Immature natural killer cell (primary cell): Measurements from ENCODE around the gene PABPN1. TPM values are rescaled to one million over a fixed set of nuclear protein-coding genes. Genes with fewer than 3 reads are reported as not detected.
A peak's percentile ranks its signal among the peaks of the same experiment; 100 is the strongest.

Source experiments
- DNase-seq, 3 donors: peaks; one replicate each; pipeline ENCODE4 v3.0.0; 2022; ENCODE audit warnings: mixed read lengths in 1 of 3
- H3K27ac Mint-ChIP-seq, 6 donors: one replicate each; pipeline ENCODE4 v1.8.0; 2020; ENCODE audit warnings: mixed read lengths in 6 of 6, mild to moderate bottlenecking in 5 of 6, inconsistent platforms in 4 of 6, moderate library complexity in 3 of 6
- H3K27me3 Mint-ChIP-seq, 3 donors: one replicate each; pipeline ENCODE4 v1.8.0; 2020 to 2021; ENCODE audit warnings: low read depth in 3 of 3, mild to moderate bottlenecking in 3 of 3, mixed read lengths in 3 of 3, moderate library complexity in 3 of 3, inconsistent platforms in 1 of 3
- H3K36me3 Mint-ChIP-seq, 3 donors: one replicate each; pipeline ENCODE4 v1.8.0; 2020; ENCODE audit warnings: mixed read lengths in 3 of 3, inconsistent platforms in 2 of 3, mild to moderate bottlenecking in 2 of 3
- H3K4me1 Mint-ChIP-seq, 2 donors: one replicate each; pipeline ENCODE4 v1.8.0; 2020; ENCODE audit warnings: inconsistent platforms in 2 of 2, mild to moderate bottlenecking in 2 of 2, mixed read lengths in 2 of 2, moderate library complexity in 1 of 2
- H3K4me3 Mint-ChIP-seq, 5 donors: one replicate each; pipeline ENCODE4 v1.8.0; 2020; ENCODE audit warnings: mild to moderate bottlenecking in 5 of 5, mixed read lengths in 5 of 5, inconsistent platforms in 3 of 5, moderate library complexity in 3 of 5
- H3K9me3 Mint-ChIP-seq, 6 donors: one replicate each; pipeline ENCODE4 v1.8.0; 2020; ENCODE audit warnings: mild to moderate bottlenecking in 6 of 6, mixed read lengths in 6 of 6, inconsistent platforms in 4 of 6, moderate library complexity in 3 of 6
- polyA plus RNA-seq, 3 donors: library from polyadenylated mRNA; unstranded; fragments of 300-500 nt; fragmentation: Illumina TruSeq; gene quantifications; one replicate each; pipeline ENCODE4 v1.2.3, GENCODE V29; 2021

PABPN1 gene
- polyA plus RNA-seq, 3 donors from 2014 or later, result 86.2 to 114 (median 113) TPM

- H3K36me3 Mint-ChIP-seq, result peaks cover 0 to 4% (median 0%) of the 10 kb centered on the region in 3 donors
- H3K27ac Mint-ChIP-seq, result peak overlapping the region in 3 of 6 donors; percentile 37 to 58 (median 49)
- H3K27me3 Mint-ChIP-seq, result peaks cover 11 to 19% (median 18%) of the 10 kb centered on the region in 3 donors
- no peaks in the 10 kb centered on the region for H3K9me3 Mint-ChIP-seq
- peaks cover 21 to 35% of the 10 kb centered on the region in 2 donors for H3K4me1 Mint-ChIP-seq
- no peak for DNase-seq
- H3K4me3 Mint-ChIP-seq, result no peak overlapping the region
Measured at GRCh38 chr14:23297096-23297495, 24.2 kb upstream of the PABPN1 start.

DNA sequence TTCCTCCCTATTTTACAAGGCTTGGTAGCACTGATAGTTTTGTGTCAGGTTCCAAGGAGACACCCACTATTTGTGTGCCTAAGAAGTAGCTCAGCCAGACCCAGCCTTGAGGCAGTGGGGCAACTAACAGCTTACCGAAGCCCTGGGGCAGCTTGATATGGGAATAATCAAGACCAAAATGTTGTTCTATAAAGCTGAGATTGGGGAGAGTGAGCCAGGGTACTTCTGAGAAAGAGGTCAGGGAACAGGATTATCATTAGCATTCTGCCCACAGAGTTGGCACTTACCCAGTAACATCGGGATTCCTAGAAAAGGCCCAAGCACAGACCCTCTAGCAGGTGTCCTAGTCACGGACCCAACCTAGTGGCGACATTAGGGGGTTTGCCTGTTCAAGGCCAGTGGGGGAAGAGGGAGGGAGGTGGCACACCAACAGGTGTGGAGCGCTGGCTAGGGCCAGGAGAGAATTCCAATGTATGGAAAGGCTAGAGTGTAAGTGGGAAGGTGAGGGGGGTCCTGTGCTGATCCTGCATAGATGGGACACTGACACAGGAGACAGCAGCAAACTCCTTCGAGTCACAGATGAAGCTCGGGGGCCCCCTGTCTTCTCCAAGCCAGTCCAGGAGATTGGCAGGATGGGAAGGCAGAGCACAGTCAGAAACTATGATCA is 23.5 kb upstream of the PABPN1 start:
- Mint-ChIP-seq H3K4me3 (no peak overlapping the region), H3K4me1 (peaks cover 24 to 39% of the 10 kb centered on the region in 2 donors), H3K27ac (peak overlapping the region in 2 of 6 donors; percentile 45 to 53), H3K27me3 (peaks cover 14 to 24% (median 20%) of the 10 kb centered on the region in 3 donors), H3K36me3 (peaks cover 0 to 4% (median 0%) of the 10 kb centered on the region in 3 donors), H3K9me3 (no peaks in the 10 kb centered on the region)
- DNase-seq, result no peak

DNA sequence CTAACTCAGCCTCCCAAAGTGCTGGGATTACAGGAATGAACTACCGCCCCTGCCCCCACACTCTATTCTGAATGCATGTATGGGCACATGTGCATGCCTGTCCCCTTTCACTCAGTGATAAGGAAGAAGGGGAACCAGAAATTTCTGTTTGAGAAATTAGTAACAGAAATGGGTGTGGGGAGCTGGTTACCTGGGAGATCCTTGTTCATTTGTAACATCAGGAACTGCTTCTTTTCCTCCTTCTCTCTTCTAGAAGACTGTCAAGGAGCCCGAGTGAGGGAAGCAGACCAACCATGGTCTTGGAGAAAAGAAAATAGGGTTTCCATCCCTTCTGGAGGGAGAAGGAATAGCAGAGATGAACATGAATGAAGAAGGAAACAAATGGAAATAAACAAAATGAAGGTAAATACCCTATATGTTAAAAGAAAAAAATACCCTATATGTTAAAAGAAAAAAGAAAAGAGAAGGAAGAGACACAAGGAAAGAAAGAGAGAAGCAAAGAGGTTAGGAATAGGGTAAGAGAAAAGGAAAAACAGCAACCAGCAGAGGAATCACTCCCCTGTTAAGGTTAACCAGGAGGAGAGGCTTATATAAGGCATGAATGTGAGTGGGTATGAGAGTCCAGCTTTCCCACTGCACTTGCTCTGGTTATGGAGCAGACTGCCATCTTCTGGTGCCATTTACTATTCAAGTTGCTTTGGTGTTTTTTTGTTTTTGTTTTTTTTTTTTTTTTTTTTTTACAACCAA is 21.9 kb upstream of the PABPN1 start:
- DNase-seq, result peak; percentile 19 to 27 (median 26)
- Mint-ChIP-seq H3K4me3 (peak overlapping the region; percentile 11 to 62 (median 61)), H3K27ac (peak overlapping the region in 4 of 6 donors; percentile 87 to 99 (median 92)), H3K27me3 (peaks cover 12 to 17% (median 16%) of the 10 kb centered on the region in 3 donors), H3K36me3 (peaks cover 0 to 4% (median 0%) of the 10 kb centered on the region in 3 donors), H3K4me1 (peaks cover 30 to 46% of the 10 kb centered on the region in 2 donors), H3K9me3 (no peaks in the 10 kb centered on the region)

- Mint-ChIP-seq H3K27me3 (peaks cover 7 to 13% (median 11%) of the 10 kb centered on the region in 3 donors), H3K4me3 (peak overlapping the region; percentile 88 to 96 (median 91)), H3K9me3 (no peaks in the 10 kb centered on the region), H3K36me3 (peaks cover 0 to 4% (median 0%) of the 10 kb centered on the region in 3 donors), H3K27ac (peak overlapping the region; percentile 88 to 99 (median 94)), H3K4me1 (peaks cover 28 to 46% of the 10 kb centered on the region in 2 donors)
- no peak for DNase-seq
Measured at GRCh38 chr14:23299986-23300686, 21.1 kb upstream of the PABPN1 start.

- H3K9me3 Mint-ChIP-seq, result no peaks in the 10 kb centered on the region
- peaks cover 6 to 10% (median 9%) of the 10 kb centered on the region in 3 donors for H3K27me3 Mint-ChIP-seq
- H3K27ac Mint-ChIP-seq, result peak overlapping the region; percentile 88 to 99 (median 94)
- peak overlapping the region; percentile 88 to 96 (median 91) for H3K4me3 Mint-ChIP-seq
- peaks cover 0 to 4% (median 0%) of the 10 kb centered on the region in 3 donors for H3K36me3 Mint-ChIP-seq
- peak in 1 of 3 donors; percentile 18 for DNase-seq
- peaks cover 28 to 45% of the 10 kb centered on the region in 2 donors for H3K4me1 Mint-ChIP-seq
Measured at GRCh38 chr14:23300687-23301223, 20.5 kb upstream of the PABPN1 start.

GRCh38 chr14:23301288-23301968 is 19.8 kb upstream of the PABPN1 start:
- DNase-seq, result peak; percentile 98 to 99 (median 99)
- Mint-ChIP-seq H3K27me3 (peaks cover 6 to 13% (median 10%) of the 10 kb centered on the region in 3 donors), H3K27ac (peak overlapping the region; percentile 88 to 99 (median 94)), H3K4me1 (peaks cover 34 to 49% of the 10 kb centered on the region in 2 donors), H3K9me3 (no peaks in the 10 kb centered on the region), H3K4me3 (peak overlapping the region; percentile 90 to 100 (median 96)), H3K36me3 (peaks cover 0 to 4% (median 0%) of the 10 kb centered on the region in 3 donors)

DNA sequence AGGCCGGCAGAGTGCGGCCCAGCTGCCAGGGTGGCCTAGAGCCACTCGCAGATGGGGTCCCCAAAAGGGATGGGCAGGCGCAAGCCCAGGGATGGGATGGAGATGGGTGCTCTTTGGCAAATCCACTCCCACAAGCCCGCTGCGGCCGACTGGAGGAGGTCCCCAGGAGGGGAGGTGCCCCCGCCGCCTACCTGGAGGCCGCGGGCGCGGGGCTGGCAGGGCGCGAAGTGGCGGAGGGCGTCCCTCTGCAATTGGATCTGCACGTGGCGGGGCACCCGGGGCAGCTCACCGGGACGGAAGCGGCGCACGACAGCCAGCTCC is 19.3 kb upstream of the PABPN1 start:
- no peak for DNase-seq
- Mint-ChIP-seq H3K4me3 (peak overlapping the region; percentile 87 to 100 (median 96)), H3K9me3 (no peaks in the 10 kb centered on the region), H3K27ac (peak overlapping the region; percentile 82 to 99 (median 92)), H3K4me1 (peaks cover 39 to 52% of the 10 kb centered on the region in 2 donors), H3K36me3 (peaks cover 0 to 4% (median 0%) of the 10 kb centered on the region in 3 donors), H3K27me3 (peaks cover 6 to 13% (median 10%) of the 10 kb centered on the region in 3 donors)

GRCh38 chr14:23302290-23303225 is 18.7 kb upstream of the PABPN1 start, which contains the start of gene PPP1R3E:
Gene PPP1R3E (minus strand): TSS chr14:23302859. CDS start chr14:23302576, 283 bp downstream.
- peak within 1 kb of the TSS; percentile 98 to 100 (median 99) for H3K27ac Mint-ChIP-seq
- peak within 1 kb of the TSS; percentile 96 to 100 (median 99) for H3K4me3 Mint-ChIP-seq
- H3K36me3 Mint-ChIP-seq, result peaks cover 0 to 3% (median 0%) of the 10 kb centered on the region in 3 donors
- DNase-seq, result peak; percentile 64 to 66 (median 64)
- H3K4me1 Mint-ChIP-seq, result peaks cover 45 to 58% of the 10 kb centered on the region in 2 donors
- peaks cover 6 to 13% (median 10%) of the 10 kb centered on the region in 3 donors for H3K27me3 Mint-ChIP-seq
- H3K9me3 Mint-ChIP-seq, result no peaks in the 10 kb centered on the region

DNA sequence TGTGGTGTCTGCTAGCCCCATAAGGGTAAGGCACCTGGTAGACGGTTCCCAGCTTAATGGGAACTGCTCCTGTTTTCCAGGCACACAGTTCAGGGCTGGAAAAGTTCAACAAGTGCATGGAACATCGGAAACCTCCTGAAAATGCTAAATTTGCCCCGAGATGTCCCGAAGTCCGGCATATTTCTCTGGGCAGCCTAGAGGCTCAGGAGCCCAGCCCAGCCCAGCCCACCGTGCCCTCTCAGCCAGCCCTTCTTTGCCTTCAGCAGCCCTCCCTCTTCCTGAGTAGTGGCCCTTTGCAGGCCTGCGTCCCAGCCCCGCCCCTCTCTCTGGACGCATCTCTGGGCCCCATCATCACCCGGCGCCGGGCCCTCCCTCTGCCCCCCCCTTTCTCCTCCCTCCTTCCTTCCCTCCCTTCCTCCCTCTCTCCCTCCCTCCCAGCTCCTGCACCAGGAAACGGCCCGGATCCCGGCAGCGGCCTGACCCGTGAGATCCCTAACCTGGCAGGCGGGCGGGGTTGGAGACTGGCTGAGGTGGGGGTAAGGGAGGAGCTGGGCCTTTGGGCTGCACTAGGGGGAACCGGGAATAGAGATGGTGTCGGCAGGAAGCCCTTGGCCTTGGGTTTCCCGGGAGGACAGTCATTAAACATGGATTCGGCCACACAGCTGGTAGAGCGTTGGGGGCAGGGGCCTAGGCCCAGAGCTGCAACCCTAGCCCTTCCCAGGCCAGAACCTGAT is 14.7 kb upstream of the PABPN1 start, which contains the start of gene BCL2L2:
BCL2L2 (plus strand) TSS at position 422 of the 734 bp plus-strand sequence. CDS start 935 bp downstream, outside the sequence.
- Mint-ChIP-seq H3K9me3 (no peaks in the 10 kb centered on the region), H3K36me3 (no peaks in the 10 kb centered on the region), H3K27me3 (peaks cover 6 to 13% (median 7%) of the 10 kb centered on the region in 3 donors), H3K4me3 (peak within 1 kb of the TSS; percentile 78 to 83 (median 82)), H3K4me1 (peaks cover 36 to 46% of the 10 kb centered on the region in 2 donors), H3K27ac (peak within 1 kb of the TSS; percentile 84 to 92 (median 90))
- peak; percentile 58 to 65 (median 65) for DNase-seq

DNA sequence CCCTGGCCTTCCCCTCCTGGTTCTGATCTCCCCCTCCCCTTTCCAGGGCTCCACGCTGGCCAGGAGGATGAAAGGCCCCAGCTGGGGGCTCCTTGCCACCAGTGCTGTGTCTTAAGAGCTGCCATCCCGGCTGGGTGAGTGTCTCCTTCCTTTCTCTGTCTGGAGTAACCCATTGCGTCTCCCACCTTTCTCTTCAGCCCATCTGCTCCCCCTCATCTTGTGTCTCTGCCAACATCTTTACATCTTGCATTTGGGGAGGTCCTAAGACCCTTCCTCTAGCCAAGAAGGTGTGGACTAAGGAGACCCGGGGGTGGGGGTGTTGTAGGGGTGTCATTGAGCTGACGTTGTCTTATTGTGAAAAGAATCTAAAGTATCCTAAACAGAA is 14.1 kb upstream of the PABPN1 start:
- Mint-ChIP-seq H3K27ac (peak overlapping the region; percentile 84 to 92 (median 90)), H3K9me3 (no peaks in the 10 kb centered on the region)

More for the DNA sequence above, 14.1 kb upstream of the PABPN1 start:
- peak overlapping the region; percentile 78 to 83 (median 82) for H3K4me3 Mint-ChIP-seq
- H3K27me3 Mint-ChIP-seq, result peaks cover 6 to 13% (median 7%) of the 10 kb centered on the region in 3 donors
- DNase-seq, result no peak
- H3K36me3 Mint-ChIP-seq, result no peaks in the 10 kb centered on the region
- peaks cover 36 to 46% of the 10 kb centered on the region in 2 donors for H3K4me1 Mint-ChIP-seq
